Adrenal gland (tissue), 12 donors: ENCODE results near the gene ACSL5. TPM values are rescaled to one million over a fixed set of nuclear protein-coding genes. Genes with fewer than 3 reads are reported as not detected.

Source experiments
- DNase-seq, 7 donors: peaks; one replicate each; pipeline ENCODE4 v3.0.0-alpha.2; 2019 to 2020
- H3K27ac ChIP-seq, 5 donors: fragments of 200-600 bp; sonication (generic) in 4 of 5; 1 replicate in 3 of 5; 2 replicates in 2 of 5; pipeline versions ENCODE4 v1.5.1 to v1.8.0; 2016 to 2020; ENCODE audit warnings: mild to moderate bottlenecking in 1 of 5
- H3K27me3 ChIP-seq: fragments of 200-600 bp; 2 replicates; pipeline ENCODE4 v1.8.0; 2021
- H3K36me3 ChIP-seq, 2 donors: fragments of 200-600 bp; replicated peaks in 1 of 2; 1 replicate in 1 of 2; 2 replicates in 1 of 2; pipeline versions ENCODE4 v1.5.1 to v1.8.0; 2018 to 2022
- H3K4me1 ChIP-seq, 2 donors: fragments of 200-600 bp; replicated peaks in 1 of 2; 1 replicate in 1 of 2; 2 replicates in 1 of 2; pipeline versions ENCODE4 v1.5.1 to v1.8.0; 2018 to 2021
- H3K4me3 ChIP-seq, 4 donors: fragments of 200-600 bp; sonication (generic) in 3 of 4; one replicate each; pipeline ENCODE4 v1.5.1; 2016 to 2018
- H3K9me3 ChIP-seq, 3 donors: fragments of 200-600 bp; sonication (generic) in 1 of 3; replicated peaks in 1 of 3; 1 replicate in 2 of 3; 2 replicates in 1 of 3; pipeline versions ENCODE4 v1.5.1 to v1.8.0; 2016 to 2021
- POLR2A ChIP-seq, 2 donors: fragments of 450-650 bp; IDR thresholded peaks; one replicate each; pipeline ENCODE4 v1.6.1; 2017; ENCODE audit warnings: antibody characterized with exemption in 2 of 2, mild to moderate bottlenecking in 2 of 2, moderate library complexity in 1 of 2
- WGBS, 4 donors: extraction: QIAGEN DNeasy Blood & Tissue Kit in 2 of 4; methylation state at CpG; one replicate each; pipeline versions ENCODE4 v1.1.5 to v1.1.7; 2013 to 2017; 5-methylcytosine and 5-hydroxymethylcytosine counted together
- intact Hi-C, 2 donors: fragments of 100-400 bp; cut with DNase I; formaldehyde crosslinking; loops; one replicate each; pipeline versions ENCODE4 v1.14.1 to v1.15.0; 2022 to 2023
- polyA plus RNA-seq, 3 donors: library from polyadenylated mRNA; stranded (reverse); fragments of 200-250 nt in 2 of 3; fragments of 350-450 nt in 1 of 3; fragmentation: Illumina TruSeq in 1 of 3; extraction: RNeasy Lipid Tissue Mini Kit (QIAGEN cat#74804) in 1 of 3; gene quantifications; one replicate each; pipeline ENCODE4 v1.2.3, GENCODE V29; 2013 to 2014
- total RNA-seq, 9 donors: library from RNA; depleted of rRNA in 4 of 9; stranded (reverse); fragments of >200 nt in 4 of 9; fragments of 120-200 nt in 1 of 9; fragmentation: NEBNext Ultra II Directional in 1 of 9; extraction: Animal tissue kit (Norgen Biotek cat#: 25700) in 1 of 9; gene quantifications; one replicate each; pipeline versions ENCODE4 v1.1.0 to v1.2.4, GENCODE V29; 2013 to 2023
- TF ChIP-seq, protein P1 (sequence below), 6 experiments: fragments of 450-650 bp in 4 of 6; fragments of 200-600 bp in 2 of 6; sonication (generic) in 1 of 6; IDR thresholded peaks; 1 replicate in 5 of 6; 2 replicates in 1 of 6; pipeline versions ENCODE4 v1.5.1 to v1.8.0; 2016 to 2021; ENCODE audit warnings: antibody characterized with exemption in 6 of 6, mild to moderate bottlenecking in 2 of 6, moderate library complexity in 1 of 6
- donor health status: healthy with polysubstance abuse.
- donor health status: Bipolar disorder and iron deficiency.
- donor health status: DM: yes; HTN: yes; CAD: no.
- donor health status: DM: no; HTN: no; CAD: no.
- donor health status: DM: no; HTN: no; CAD: no.
- donor health status: DM: yes; HTN: yes; CAD: no.

Gene ACSL5
- total and polyA plus RNA-seq, 12 donors: 2.1 to 8.6 (median 6.7) TPM

DNA sequence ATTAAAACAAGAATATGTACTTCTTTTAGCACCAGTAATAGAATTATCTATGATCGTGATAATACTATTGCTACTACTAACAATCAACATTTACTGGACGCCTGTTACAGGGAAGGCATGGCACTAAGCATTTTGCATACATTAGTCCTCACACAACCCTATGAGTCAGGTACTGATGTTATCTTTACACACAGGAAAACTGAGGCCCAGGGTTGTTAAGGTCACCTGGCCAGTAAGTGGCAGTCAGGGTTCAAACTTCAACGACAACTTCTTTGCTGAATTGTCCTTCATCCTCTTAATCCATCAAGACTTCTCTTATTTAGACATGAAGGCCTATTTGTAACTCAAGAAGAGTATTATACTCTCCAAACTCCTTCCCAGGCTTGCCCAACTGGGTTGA, 41.9 kb upstream of the ACSL5 start:
- Histone ChIP-seq H3K4me3 (no peak overlapping the region), H3K36me3 (no peaks in the 10 kb centered on the region), H3K27ac (no peak overlapping the region), H3K27me3 (no peaks in the 10 kb centered on the region), H3K4me1 (no peaks in the 10 kb centered on the region), H3K9me3 (no peaks in the 10 kb centered on the region)
- TF ChIP-seq POLR2A (IDR thresholded peaks at IDR 0.05): no peak
- TF ChIP-seq, protein P1, sequence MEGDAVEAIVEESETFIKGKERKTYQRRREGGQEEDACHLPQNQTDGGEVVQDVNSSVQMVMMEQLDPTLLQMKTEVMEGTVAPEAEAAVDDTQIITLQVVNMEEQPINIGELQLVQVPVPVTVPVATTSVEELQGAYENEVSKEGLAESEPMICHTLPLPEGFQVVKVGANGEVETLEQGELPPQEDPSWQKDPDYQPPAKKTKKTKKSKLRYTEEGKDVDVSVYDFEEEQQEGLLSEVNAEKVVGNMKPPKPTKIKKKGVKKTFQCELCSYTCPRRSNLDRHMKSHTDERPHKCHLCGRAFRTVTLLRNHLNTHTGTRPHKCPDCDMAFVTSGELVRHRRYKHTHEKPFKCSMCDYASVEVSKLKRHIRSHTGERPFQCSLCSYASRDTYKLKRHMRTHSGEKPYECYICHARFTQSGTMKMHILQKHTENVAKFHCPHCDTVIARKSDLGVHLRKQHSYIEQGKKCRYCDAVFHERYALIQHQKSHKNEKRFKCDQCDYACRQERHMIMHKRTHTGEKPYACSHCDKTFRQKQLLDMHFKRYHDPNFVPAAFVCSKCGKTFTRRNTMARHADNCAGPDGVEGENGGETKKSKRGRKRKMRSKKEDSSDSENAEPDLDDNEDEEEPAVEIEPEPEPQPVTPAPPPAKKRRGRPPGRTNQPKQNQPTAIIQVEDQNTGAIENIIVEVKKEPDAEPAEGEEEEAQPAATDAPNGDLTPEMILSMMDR (IDR thresholded peaks at IDR 0.05): no peak
- intact Hi-C loops: loop anchor here in 1 of 2 donors (10.0 kb wide), 1 partner anchor 93 kb away; no protein-coding TSS in a partner anchor
- WGBS, 4 donors: 87 to 94% (median 90%) methylated on average over 3 of the region's 3 CpGs
- DNase-seq: no peak

DNA sequence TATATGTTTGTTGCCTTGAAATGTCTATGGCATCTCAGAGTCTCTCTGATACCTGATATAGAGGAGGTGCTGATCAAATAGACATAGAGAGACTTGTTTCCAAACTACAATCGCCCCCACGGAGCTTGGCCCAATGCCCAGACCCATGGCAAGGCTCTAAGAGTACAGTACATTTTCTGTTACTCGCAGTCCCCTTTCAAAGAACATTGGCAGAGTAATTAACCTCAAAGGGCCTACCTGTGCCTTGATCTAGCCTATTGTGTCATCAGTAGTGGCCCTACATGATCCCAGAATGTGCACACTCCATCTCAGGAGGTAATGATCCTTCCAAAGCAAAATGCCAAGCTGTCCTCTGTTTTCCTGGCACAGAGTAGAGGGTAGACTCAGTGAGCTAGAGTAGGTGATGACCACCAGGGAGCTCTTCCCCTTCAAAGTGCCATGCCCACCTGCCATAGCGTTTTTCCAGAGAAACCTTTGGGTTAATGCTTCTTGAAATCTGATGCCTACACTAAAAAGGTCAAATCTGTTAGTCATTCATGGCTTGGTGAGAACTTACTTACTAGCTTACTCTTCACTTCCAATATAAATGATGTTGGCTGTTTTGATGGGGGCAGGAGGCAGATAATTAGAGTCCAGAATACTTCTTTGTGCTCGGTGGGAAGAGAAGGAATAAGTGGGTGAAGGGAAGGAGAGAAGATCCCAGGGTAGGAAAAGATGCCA, 41.2 kb upstream of the ACSL5 start:
- no peak overlapping the region for H3K4me3 ChIP-seq
- no peaks in the 10 kb centered on the region for H3K9me3 ChIP-seq
- no peaks in the 10 kb centered on the region for H3K27me3 ChIP-seq
- no peak for DNase-seq
- 56 to 70% (median 59%) methylated on average over 5 of the region's 5 CpGs for WGBS, 4 donors
- no peaks in the 10 kb centered on the region for H3K4me1 ChIP-seq
- no peaks in the 10 kb centered on the region for H3K36me3 ChIP-seq
- no peak overlapping the region for H3K27ac ChIP-seq
- intact Hi-C loops: loop anchor here in 1 of 2 donors (10.0 kb wide), 1 partner anchor 92 kb away; no protein-coding TSS in a partner anchor
- TF ChIP-seq, protein P1 (IDR thresholded peaks at IDR 0.05): no peak

DNA sequence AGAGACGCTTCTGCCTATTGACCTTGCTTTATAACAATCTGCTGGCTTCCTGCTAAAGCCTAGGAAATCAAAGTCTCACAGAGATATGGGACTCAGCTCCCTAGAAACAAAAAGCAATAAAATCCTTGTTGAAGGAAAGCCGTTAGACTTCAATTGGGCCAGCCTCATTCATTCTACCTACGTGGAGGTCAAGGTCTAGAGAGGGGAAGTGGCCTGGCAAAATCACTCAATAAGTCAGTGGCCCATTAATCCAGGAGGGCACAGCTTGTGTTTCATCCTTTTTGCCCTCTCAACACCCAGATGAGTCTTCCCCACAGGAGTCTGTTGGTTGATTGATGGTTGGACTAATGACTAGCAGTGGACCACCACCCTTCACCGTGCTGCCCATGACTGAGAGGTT, 40.5 kb upstream of the ACSL5 start:
- Histone ChIP-seq H3K4me1 (no peaks in the 10 kb centered on the region), H3K4me3 (no peak overlapping the region), H3K9me3 (no peaks in the 10 kb centered on the region), H3K27me3 (no peaks in the 10 kb centered on the region), H3K27ac (no peak overlapping the region), H3K36me3 (no peaks in the 10 kb centered on the region)
- intact Hi-C loops: loop anchor here in 1 of 2 donors (10.0 kb wide), 1 partner anchor 91 kb away; no protein-coding TSS in a partner anchor
- DNase-seq: no peak
- no peak for TF ChIP-seq POLR2A (IDR thresholded peaks at IDR 0.05)
- TF ChIP-seq, protein P1 (IDR thresholded peaks at IDR 0.05): no peak
- WGBS, 4 donors: 51 to 66% (median 56%) methylated on average over 4 of the region's 4 CpGs

DNA sequence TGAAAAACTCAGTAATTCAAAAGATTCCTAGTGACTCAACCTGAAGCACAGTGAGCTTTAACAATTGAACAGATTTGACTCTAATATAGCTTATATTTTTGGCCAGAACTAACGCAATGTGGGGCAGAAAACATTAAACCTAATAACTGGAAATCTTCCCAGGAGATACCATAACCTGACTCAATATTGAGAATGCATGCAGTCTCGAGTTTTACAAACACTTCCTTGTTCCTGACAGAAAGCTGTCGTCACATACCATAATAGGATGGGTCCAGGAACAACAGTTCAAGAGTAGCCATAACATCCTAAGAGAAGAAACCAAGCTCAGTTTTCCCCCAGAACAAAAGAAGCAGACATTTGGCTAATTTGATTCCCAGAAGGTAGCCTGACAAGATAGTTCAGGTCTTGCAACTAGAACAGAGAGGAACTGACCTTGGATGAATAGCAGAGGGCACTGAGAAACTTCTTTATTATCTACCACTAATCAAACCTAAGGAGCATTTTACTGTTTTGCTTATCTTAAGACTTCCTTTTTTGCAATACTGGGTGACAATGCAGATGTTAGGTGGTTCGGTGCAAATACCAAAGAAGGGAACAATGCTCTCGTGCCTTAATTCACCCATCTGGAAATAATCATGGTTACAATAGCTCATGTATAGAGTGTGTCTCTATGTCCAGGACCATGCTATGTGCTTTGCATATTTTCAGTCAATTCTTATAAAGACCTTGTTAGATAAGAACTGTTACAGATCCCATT, 38.6 kb upstream of the ACSL5 start:
- H3K4me3 ChIP-seq: no peak overlapping the region
- WGBS, 4 donors: 57 to 77% (median 67%) methylated on average over 5 of the region's 5 CpGs
- H3K27ac ChIP-seq: no peak overlapping the region
- H3K36me3 ChIP-seq: no peaks in the 10 kb centered on the region
- intact Hi-C loops: loop anchor here in 1 of 2 donors (10.0 kb wide), 1 partner anchor 90 kb away; no protein-coding TSS in a partner anchor
- H3K9me3 ChIP-seq: no peaks in the 10 kb centered on the region
- H3K4me1 ChIP-seq: no peaks in the 10 kb centered on the region
- TF ChIP-seq POLR2A (IDR thresholded peaks at IDR 0.05): no peak
- TF ChIP-seq, protein P1 (IDR thresholded peaks at IDR 0.05): no peak
- H3K27me3 ChIP-seq: no peaks in the 10 kb centered on the region
- DNase-seq: no peak
